Mesenchymal stem cell (in vitro differentiated cells and primary cell): ENCODE results near the gene TYR.
"Not testable (repeated sequence)": the region's sequence is repeated elsewhere in the genome, so short reads cannot be mapped to it uniquely, and the experiment has no call there.

Experiments used
- DNase-seq: peaks from one replicate; pipeline ENCODE4 v3.0.0-alpha.2; 2013
- H2AFZ ChIP-seq: one replicate; pipeline ENCODE4 v1.6.1; 2013; ENCODE audit warnings: low read depth, mild to moderate bottlenecking, control low read depth, inconsistent platforms, low read length, moderate library complexity
- H2AK5ac ChIP-seq: 2 replicates; pipeline ENCODE4 v1.6.1; 2013; ENCODE audit warnings: low read length, moderate library complexity, mild to moderate bottlenecking, inconsistent platforms; ENCODE audit not compliant: severe bottlenecking
- H2BK120ac ChIP-seq: one replicate; pipeline ENCODE4 v1.6.1; 2013; ENCODE audit warnings: low read depth, mild to moderate bottlenecking, inconsistent platforms, low read length, moderate library complexity
- H2BK12ac ChIP-seq, 2 experiments: one replicate each; pipeline ENCODE4 v1.6.1; 2013; ENCODE audit warnings: inconsistent platforms in 2 of 2, low read length in 2 of 2, mild to moderate bottlenecking in 2 of 2, moderate library complexity in 2 of 2, control low read depth in 1 of 2
- H2BK15ac ChIP-seq: one replicate; pipeline ENCODE4 v1.6.1; 2013; ENCODE audit warnings: mild to moderate bottlenecking, low read depth, inconsistent platforms; ENCODE audit not compliant: poor library complexity, severe bottlenecking
- H2BK5ac ChIP-seq: 2 replicates; pipeline ENCODE4 v1.6.1; 2013; ENCODE audit warnings: low read depth, mild to moderate bottlenecking, low read length, control low read depth, inconsistent platforms; ENCODE audit not compliant: poor library complexity, severe bottlenecking
- H3K14ac ChIP-seq, 2 experiments: one replicate each; pipeline ENCODE4 v1.6.1; 2013; ENCODE audit warnings: inconsistent platforms in 2 of 2, low read length in 2 of 2, control low read depth in 1 of 2, mild to moderate bottlenecking in 1 of 2, moderate library complexity in 1 of 2
- H3K18ac ChIP-seq, 2 experiments: one replicate each; pipeline ENCODE4 v1.6.1; 2013; ENCODE audit warnings: inconsistent platforms in 2 of 2, low read length in 2 of 2, control low read depth in 1 of 2, low read depth in 1 of 2, mild to moderate bottlenecking in 1 of 2
- H3K23ac ChIP-seq, 2 experiments: one replicate each; pipeline ENCODE4 v1.6.1; 2013; ENCODE audit warnings: inconsistent platforms in 2 of 2, low read length in 2 of 2, mild to moderate bottlenecking in 2 of 2, moderate library complexity in 2 of 2, control low read depth in 1 of 2
- H3K27ac ChIP-seq: 2 replicates; pipeline ENCODE4 v1.5.1; 2013; ENCODE audit warnings: mild to moderate bottlenecking, moderate library complexity, low read length, control low read depth, inconsistent platforms; ENCODE audit not compliant: poor library complexity, severe bottlenecking
- H3K27me3 ChIP-seq, 2 experiments: 2 replicates each; pipeline versions ENCODE4 v1.6.1 to v1.7.0; 2013; ENCODE audit warnings: low read length in 2 of 2, mild to moderate bottlenecking in 2 of 2, moderate library complexity in 2 of 2, control low read depth in 1 of 2, inconsistent platforms in 1 of 2; ENCODE audit not compliant: control insufficient read depth in 1 of 2, insufficient read depth in 1 of 2
- H3K36me3 ChIP-seq, 2 experiments: 2 replicates each; pipeline versions ENCODE4 v1.6.1 to v1.7.0; 2013; ENCODE audit warnings: low read length in 2 of 2, control low read depth in 1 of 2, inconsistent platforms in 1 of 2, low read depth in 1 of 2, mild to moderate bottlenecking in 1 of 2; ENCODE audit not compliant: insufficient read depth in 2 of 2, control insufficient read depth in 1 of 2
- H3K4ac ChIP-seq, 2 experiments: one replicate each; pipeline ENCODE4 v1.6.1; 2013; ENCODE audit warnings: inconsistent platforms in 2 of 2, low read length in 2 of 2, mild to moderate bottlenecking in 2 of 2, moderate library complexity in 2 of 2, control low read depth in 1 of 2, low read depth in 1 of 2
- H3K4me1 ChIP-seq: 2 replicates; pipeline ENCODE4 v1.6.1; 2013; ENCODE audit warnings: low read depth, low read length, control low read depth; ENCODE audit not compliant: control insufficient read depth, insufficient read depth
- H3K4me2 ChIP-seq: 2 replicates; pipeline ENCODE4 v1.6.1; 2013; ENCODE audit warnings: low read length, mild to moderate bottlenecking, inconsistent platforms; ENCODE audit not compliant: poor library complexity, severe bottlenecking
- H3K4me3 ChIP-seq, 2 experiments: 2 replicates each; pipeline versions ENCODE4 v1.5.1 to v1.7.0; 2013; ENCODE audit warnings: low read length in 2 of 2, mild to moderate bottlenecking in 2 of 2, control low read depth in 1 of 2, low read depth in 1 of 2; ENCODE audit not compliant: insufficient read depth in 1 of 2
- H3K79me1 ChIP-seq: replicated peaks from 2 replicates; pipeline ENCODE4 v1.6.1; 2013; ENCODE audit warnings: mild to moderate bottlenecking, control low read depth, low read length, inconsistent platforms; ENCODE audit not compliant: poor library complexity, severe bottlenecking
- H3K9ac ChIP-seq: 2 replicates; pipeline ENCODE4 v1.7.0; 2013; ENCODE audit warnings: mild to moderate bottlenecking, low read length, moderate library complexity
- H3K9me3 ChIP-seq: 2 replicates; pipeline ENCODE4 v1.7.0; 2013; ENCODE audit warnings: mild to moderate bottlenecking, low read length; ENCODE audit not compliant: control insufficient read depth
- H4K8ac ChIP-seq: one replicate; pipeline ENCODE4 v1.6.1; 2013; ENCODE audit warnings: inconsistent platforms, mild to moderate bottlenecking, low read length, moderate library complexity
- H4K91ac ChIP-seq: one replicate; pipeline ENCODE4 v1.6.1; 2013; ENCODE audit warnings: mild to moderate bottlenecking, low read length, inconsistent platforms
- WGBS: methylation state at CpG from one replicate; pipeline ENCODE4 v1.1.7; 2013; ENCODE audit warnings: mixed read lengths; 5-methylcytosine and 5-hydroxymethylcytosine counted together

The TYR gene

GRCh38 chr11:89286601-89287000 lies 108.9 kb downstream of the TYR start:
- H3K4me3 ChIP-seq, H3K27ac ChIP-seq, H3K36me3 ChIP-seq, H3K4me1 ChIP-seq, H2BK120ac ChIP-seq, H4K91ac ChIP-seq, H2BK12ac ChIP-seq, H3K4me2 ChIP-seq, H3K4ac ChIP-seq, H4K8ac ChIP-seq, H3K79me1 ChIP-seq, H3K27me3 ChIP-seq, H2AFZ ChIP-seq, H2BK5ac ChIP-seq, H2AK5ac ChIP-seq, DNase-seq, H3K23ac ChIP-seq, H3K18ac ChIP-seq, H2BK15ac ChIP-seq, H3K9ac ChIP-seq, H3K14ac ChIP-seq, H3K9me3 ChIP-seq: not testable (repeated sequence)
- WGBS, result no CpG with 5 or more reads among the region's 1 CpG

- H3K9me3 ChIP-seq, H3K14ac ChIP-seq, H3K36me3 ChIP-seq, H2AFZ ChIP-seq, H2BK12ac ChIP-seq, H3K23ac ChIP-seq, H4K8ac ChIP-seq, DNase-seq, H2BK5ac ChIP-seq, H3K9ac ChIP-seq, H4K91ac ChIP-seq, H3K27ac ChIP-seq, H3K4ac ChIP-seq, H3K4me1 ChIP-seq, H2AK5ac ChIP-seq, H2BK15ac ChIP-seq, H2BK120ac ChIP-seq, H3K4me2 ChIP-seq, H3K79me1 ChIP-seq, H3K18ac ChIP-seq, H3K4me3 ChIP-seq, H3K27me3 ChIP-seq: not testable (repeated sequence)
- no CpG with 5 or more reads among the region's 3 CpGs for WGBS
These were observed 110.3 kb downstream of the TYR start for GRCh38 chr11:89288004-89288403.

GRCh38 chr11:89293965-89294679 lies 116.4 kb downstream of the TYR start:
- Histone ChIP-seq H4K91ac (no peak overlapping the region), H3K9ac (peak overlapping the region; percentile 80), H2AK5ac (no peak overlapping the region), H2BK15ac (no peak overlapping the region), H2AFZ (peak overlapping the region; percentile 81), H3K36me3 (no peaks in the 10 kb centered on the region), H3K27ac (no peak overlapping the region), H3K9me3 (no peaks in the 10 kb centered on the region), H3K14ac (no peak overlapping the region), H3K79me1 (no peaks in the 10 kb centered on the region), H3K18ac (peak overlapping the region in 1 of 2 experiments; percentile 48), H3K4ac (peak overlapping the region in 1 of 2 experiments; percentile 49), H2BK12ac (peak overlapping the region in 1 of 2 experiments; percentile 63), H2BK5ac (no peak overlapping the region), H2BK120ac (no peak overlapping the region), H3K4me1 (peaks cover 1% of the 10 kb centered on the region), H3K4me3 (peak overlapping the region; percentile 14 to 62), H3K23ac (no peak overlapping the region), H3K27me3 (no peaks in the 10 kb centered on the region), H4K8ac (peak overlapping the region; percentile 96), H3K4me2 (peak overlapping the region; percentile 73)
- WGBS, result 27% methylated on average over 15 of the region's 18 CpGs
- peak; percentile 21 for DNase-seq

GRCh38 chr11:89295023-89295422 lies 117.3 kb downstream of the TYR start:
- H3K23ac ChIP-seq, H3K4me2 ChIP-seq, H2BK5ac ChIP-seq, H2BK12ac ChIP-seq, H3K18ac ChIP-seq, H3K4ac ChIP-seq, H3K4me3 ChIP-seq, H4K91ac ChIP-seq, H3K14ac ChIP-seq, H3K27ac ChIP-seq, H3K79me1 ChIP-seq, H3K9ac ChIP-seq, H2AFZ ChIP-seq, H3K27me3 ChIP-seq, DNase-seq, H3K36me3 ChIP-seq, H4K8ac ChIP-seq, H3K9me3 ChIP-seq, H2BK120ac ChIP-seq, H2AK5ac ChIP-seq, H2BK15ac ChIP-seq, H3K4me1 ChIP-seq: not testable (repeated sequence)
- WGBS, result 98% methylated on average over 5 of the region's 7 CpGs
